Measurements from ENCODE around the gene GRIN3B.

Gene GRIN3B

GRCh38 chr19:1054102-1055027 lies 54.1 kb downstream of the GRIN3B start:
- H3K4me3 ChIP-seq (ENCODE audit: low read depth, low read length): no peak overlapping the region

GRCh38 chr19:1055028-1055425 lies 54.8 kb downstream of the GRIN3B start:
- no peak overlapping the region for H3K4me3 ChIP-seq (ENCODE audit: low read depth, low read length)

- H3K4me3 ChIP-seq (ENCODE audit: low read depth, low read length): no peak overlapping the region
These were observed 55.8 kb downstream of the GRIN3B start for GRCh38 chr19:1055886-1056620.

- no peak overlapping the region for H3K4me3 ChIP-seq (ENCODE audit: low read depth, low read length)
These were observed 57.1 kb downstream of the GRIN3B start for GRCh38 chr19:1057176-1057855.

- H3K4me3 ChIP-seq (ENCODE audit: low read depth, low read length): no peak overlapping the region
These were observed 57.9 kb downstream of the GRIN3B start for GRCh38 chr19:1058112-1058511.
